Measurements from ENCODE around the gene ASIC4. TPM values are rescaled to one million over a fixed set of nuclear protein-coding genes. Genes with fewer than 3 reads are reported as not detected.

Gene ASIC4
- polyA plus RNA-seq, 3 donors, result not detected

- Histone ChIP-seq H3K27ac (ENCODE audit: low read depth in 1 of 2, low read length in 2 of 2) (no peak overlapping the region), H3K36me3 (replicated peaks in 1 of 2; ENCODE audit: control insufficient read depth in 1 of 2, insufficient read depth in 2 of 2, low read length in 2 of 2) (no peaks in the 10 kb centered on the region), H3K79me2 (ENCODE audit: insufficient read depth, low read length) (no peaks in the 10 kb centered on the region), H3K9me3 (replicated peaks in 1 of 2; ENCODE audit: control insufficient read depth in 1 of 2, insufficient read depth in 1 of 2, low read length in 2 of 2) (peaks cover 6 to 26% of the 10 kb centered on the region in 2 donors), H3K27me3 (ENCODE audit: control insufficient read depth in 2 of 2, insufficient read depth in 2 of 2, low read length in 2 of 2) (peaks cover 33 to 73% of the 10 kb centered on the region in 2 donors), H3K4me3 (replicated peaks in 1 of 3; ENCODE audit: low read depth in 2 of 3, low read length in 3 of 3) (no peak overlapping the region), H4K20me1 (ENCODE audit: insufficient read depth, low read length) (no peaks in the 10 kb centered on the region), H3K9ac (ENCODE audit: insufficient read depth, low read length, poor library complexity, severe bottlenecking) (no peak overlapping the region), H3K4me1 (ENCODE audit: control insufficient read depth in 1 of 2, insufficient read depth in 2 of 2, low read length in 2 of 2) (no peaks in the 10 kb centered on the region), H3K4me2 (replicated peaks; ENCODE audit: extremely low read depth, low read length, poor library complexity, severe bottlenecking) (no peak overlapping the region), H2AFZ (ENCODE audit: insufficient read depth, low read depth, low read length, poor library complexity, severe bottlenecking) (no peak overlapping the region)
- Mint-ChIP-seq H3K4me3 (peak overlapping the region in 1 of 2 donors; percentile 80), H3K36me3 (peaks cover 0 to 2% of the 10 kb centered on the region in 2 donors), H3K4me1 (peaks cover 10% of the 10 kb centered on the region), H3K27me3 (ENCODE audit: low read depth in 3 of 3) (peaks cover 69 to 89% (median 72%) of the 10 kb centered on the region in 3 donors), H3K9me3 (peaks cover 2 to 21% (median 14%) of the 10 kb centered on the region in 7 donors), H3K27ac (no peak overlapping the region)
- 94% methylated on average over 21 of the region's 21 CpGs for WGBS (ENCODE audit: insufficient coverage)
- TF ChIP-seq, protein P1, sequence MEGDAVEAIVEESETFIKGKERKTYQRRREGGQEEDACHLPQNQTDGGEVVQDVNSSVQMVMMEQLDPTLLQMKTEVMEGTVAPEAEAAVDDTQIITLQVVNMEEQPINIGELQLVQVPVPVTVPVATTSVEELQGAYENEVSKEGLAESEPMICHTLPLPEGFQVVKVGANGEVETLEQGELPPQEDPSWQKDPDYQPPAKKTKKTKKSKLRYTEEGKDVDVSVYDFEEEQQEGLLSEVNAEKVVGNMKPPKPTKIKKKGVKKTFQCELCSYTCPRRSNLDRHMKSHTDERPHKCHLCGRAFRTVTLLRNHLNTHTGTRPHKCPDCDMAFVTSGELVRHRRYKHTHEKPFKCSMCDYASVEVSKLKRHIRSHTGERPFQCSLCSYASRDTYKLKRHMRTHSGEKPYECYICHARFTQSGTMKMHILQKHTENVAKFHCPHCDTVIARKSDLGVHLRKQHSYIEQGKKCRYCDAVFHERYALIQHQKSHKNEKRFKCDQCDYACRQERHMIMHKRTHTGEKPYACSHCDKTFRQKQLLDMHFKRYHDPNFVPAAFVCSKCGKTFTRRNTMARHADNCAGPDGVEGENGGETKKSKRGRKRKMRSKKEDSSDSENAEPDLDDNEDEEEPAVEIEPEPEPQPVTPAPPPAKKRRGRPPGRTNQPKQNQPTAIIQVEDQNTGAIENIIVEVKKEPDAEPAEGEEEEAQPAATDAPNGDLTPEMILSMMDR (IDR thresholded peaks at IDR 0.05), result no peak
- no peak for DNase-seq
- intact Hi-C loops (cut with micrococcal nuclease), result no loop called here
Observed at GRCh38 chr2:219514836-219515235, 554 bp downstream of the ASIC4 start.

- Histone ChIP-seq H3K27me3 (ENCODE audit: control insufficient read depth in 2 of 2, insufficient read depth in 2 of 2, low read length in 2 of 2) (peaks cover 26 to 73% of the 10 kb centered on the region in 2 donors), H2AFZ (ENCODE audit: insufficient read depth, low read depth, low read length, poor library complexity, severe bottlenecking) (no peak overlapping the region), H4K20me1 (ENCODE audit: insufficient read depth, low read length) (no peaks in the 10 kb centered on the region), H3K36me3 (replicated peaks in 1 of 2; ENCODE audit: control insufficient read depth in 1 of 2, insufficient read depth in 2 of 2, low read length in 2 of 2) (no peaks in the 10 kb centered on the region), H3K4me1 (ENCODE audit: control insufficient read depth in 1 of 2, insufficient read depth in 2 of 2, low read length in 2 of 2) (no peaks in the 10 kb centered on the region), H3K4me3 (replicated peaks in 1 of 3; ENCODE audit: low read depth in 2 of 3, low read length in 3 of 3) (no peak overlapping the region), H3K79me2 (ENCODE audit: insufficient read depth, low read length) (no peaks in the 10 kb centered on the region), H3K4me2 (replicated peaks; ENCODE audit: extremely low read depth, low read length, poor library complexity, severe bottlenecking) (no peak overlapping the region), H3K27ac (ENCODE audit: low read depth in 1 of 2, low read length in 2 of 2) (no peak overlapping the region), H3K9ac (ENCODE audit: insufficient read depth, low read length, poor library complexity, severe bottlenecking) (no peak overlapping the region), H3K9me3 (replicated peaks in 1 of 2; ENCODE audit: control insufficient read depth in 1 of 2, insufficient read depth in 1 of 2, low read length in 2 of 2) (peaks cover 4 to 15% of the 10 kb centered on the region in 2 donors)
- WGBS (ENCODE audit: insufficient coverage), result 81% methylated on average over 9 of the region's 17 CpGs
- H3K4me1 Mint-ChIP-seq, result peaks cover 3% of the 10 kb centered on the region
- peaks cover 67 to 89% (median 71%) of the 10 kb centered on the region in 3 donors for H3K27me3 Mint-ChIP-seq (ENCODE audit: low read depth in 3 of 3)
- H3K9me3 Mint-ChIP-seq, result peaks cover 0 to 16% (median 7%) of the 10 kb centered on the region in 7 donors
- TF ChIP-seq, protein P1 (IDR thresholded peaks at IDR 0.05), result no peak
- no peak overlapping the region for H3K27ac Mint-ChIP-seq
- H3K36me3 Mint-ChIP-seq, result peaks cover 0 to 2% of the 10 kb centered on the region in 2 donors
- H3K4me3 Mint-ChIP-seq, result peak overlapping the region in 1 of 2 donors; percentile 36
- intact Hi-C loops (cut with micrococcal nuclease), result no loop called here
- no peak for DNase-seq
Observed at GRCh38 chr2:219515874-219516629, 1.8 kb downstream of the ASIC4 start.
